H1 (cell line): ENCODE measurements around the gene DOCK1. TPM values are rescaled to one million over a fixed set of nuclear protein-coding genes. Genes with fewer than 3 reads are reported as not detected.

Source experiments
- CTCF ChIA-PET: fragments of 300-600 bp; sonication (Branson Sonifier 250); formaldehyde crosslinking; loops from one replicate; lab custom pipeline; 2021; ENCODE audit not compliant: partially characterized antibody; lab: Charles Lee
- POLR2A ChIA-PET: fragments of 300-600 bp; sonication (Branson Sonifier 250); formaldehyde crosslinking; loops from one replicate; lab custom pipeline; 2021; ENCODE audit warnings: inconsistent platforms; ENCODE audit not compliant: partially characterized antibody; lab: Charles Lee
- DNase-seq, 2 experiments: peaks; one replicate each; pipeline versions ENCODE4 v3.0.0 to v3.0.0-alpha.2; 2010 to 2022; ENCODE audit warnings: low spot score in 2 of 2, low read depth in 1 of 2, mixed read lengths in 1 of 2
- FAIRE-seq: peaks from 2 replicates; lab custom pipeline; 2011; peaks lifted over from hg19 to GRCh38; lab: Jason Lieb, UNC
- H2AFZ ChIP-seq: 2 replicates; pipeline ENCODE4 v1.8.1; 2012; ENCODE audit warnings: low read length, inconsistent platforms
- H2AK5ac ChIP-seq: 2 replicates; pipeline ENCODE4 v1.6.1; 2013; ENCODE audit warnings: low read depth, low read length
- H2BK120ac ChIP-seq: replicated peaks from 2 replicates; pipeline ENCODE3; 2013; ENCODE audit warnings: low read depth, low read length, inconsistent platforms
- H2BK12ac ChIP-seq: 2 replicates; pipeline ENCODE4 v1.6.1; 2013; ENCODE audit warnings: low read depth, low read length
- H2BK15ac ChIP-seq: 2 replicates; pipeline ENCODE4 v1.6.1; 2013; ENCODE audit warnings: low read length
- H2BK20ac ChIP-seq: 2 replicates; pipeline ENCODE4 v1.6.1; 2013; ENCODE audit warnings: low read length
- H2BK5ac ChIP-seq: 2 replicates; pipeline ENCODE4 v1.6.1; 2013; ENCODE audit warnings: low read depth, low read length
- H3K14ac ChIP-seq: 2 replicates; pipeline ENCODE4 v1.6.1; 2013; ENCODE audit warnings: inconsistent platforms; ENCODE audit not compliant: insufficient read length
- H3K18ac ChIP-seq: 2 replicates; pipeline ENCODE4 v1.6.1; 2013; ENCODE audit warnings: low read length; ENCODE audit errors: extremely low read depth
- H3K23ac ChIP-seq: 2 replicates; pipeline ENCODE4 v1.6.1; 2013; ENCODE audit warnings: inconsistent platforms; ENCODE audit not compliant: insufficient read length
- H3K23me2 ChIP-seq: 2 replicates; pipeline ENCODE4 v1.6.1; 2013; ENCODE audit warnings: low read depth, low read length
- H3K27ac ChIP-seq: 2 replicates; pipeline ENCODE4 v1.6.1; 2011; ENCODE audit warnings: low read depth, low read length, inconsistent platforms
- H3K27me3 ChIP-seq, 4 experiments: replicated peaks in 1 of 4; 1 replicate in 1 of 4; 2 replicates in 3 of 4; pipeline versions ENCODE4 v1.6.1 to v1.8.1; 2011 to 2013; ENCODE audit warnings: low read length in 3 of 4, mild to moderate bottlenecking in 3 of 4, inconsistent platforms in 2 of 4, mixed read lengths in 2 of 4, moderate library complexity in 1 of 4; ENCODE audit not compliant: control insufficient read depth in 3 of 4, insufficient read depth in 3 of 4; ENCODE audit errors: extremely low read depth in 1 of 4
- H3K36me3 ChIP-seq, 4 experiments: 2 replicates each; pipeline versions ENCODE4 v1.6.1 to v1.8.1; 2011 to 2013; ENCODE audit warnings: mild to moderate bottlenecking in 4 of 4, low read length in 3 of 4, moderate library complexity in 2 of 4, control low read depth in 1 of 4, inconsistent platforms in 1 of 4; ENCODE audit not compliant: insufficient read depth in 4 of 4, control insufficient read depth in 2 of 4
- H3K4ac ChIP-seq: replicated peaks from 2 replicates; pipeline ENCODE3; 2013; ENCODE audit warnings: low read length, low read depth, mixed read lengths, inconsistent platforms; ENCODE audit not compliant: insufficient read length
- H3K4me1 ChIP-seq, 4 experiments: replicated peaks in 1 of 4; 1 replicate in 1 of 4; 2 replicates in 3 of 4; pipeline versions ENCODE4 v1.6.1 to v1.8.1; 2011 to 2013; ENCODE audit warnings: low read length in 3 of 4, inconsistent platforms in 2 of 4, mixed read lengths in 1 of 4; ENCODE audit not compliant: insufficient read depth in 4 of 4, control insufficient read depth in 3 of 4
- H3K4me2 ChIP-seq, 2 experiments: 2 replicates each; pipeline versions ENCODE4 v1.6.1 to v1.8.1; 2011 to 2013; ENCODE audit warnings: low read depth in 2 of 2, low read length in 2 of 2, control low read depth in 1 of 2, inconsistent platforms in 1 of 2, mild to moderate bottlenecking in 1 of 2; ENCODE audit not compliant: insufficient read depth in 1 of 2
- H3K4me3 ChIP-seq, 4 experiments: fragments of 200-600, 300-600 bp in 1 of 4; sonication (generic), shearing (Covaris generic), sonication (Bioruptor Twin) in 1 of 4; 2 replicates each; pipeline versions ENCODE4 v1.5.1 to v1.8.1; 2011 to 2016; ENCODE audit warnings: low read length in 4 of 4, low read depth in 3 of 4, control low read depth in 2 of 4, inconsistent platforms in 2 of 4, mild to moderate bottlenecking in 2 of 4, mixed read lengths in 1 of 4, moderate library complexity in 1 of 4; ENCODE audit not compliant: insufficient read depth in 2 of 4; ENCODE audit errors: extremely low read depth in 1 of 4
- H3K56ac ChIP-seq: replicated peaks from 2 replicates; pipeline ENCODE3; 2013; ENCODE audit warnings: low read depth, mild to moderate bottlenecking, mixed read lengths, low read length, inconsistent platforms; ENCODE audit not compliant: insufficient read length
- H3K79me1 ChIP-seq: 2 replicates; pipeline ENCODE4 v1.6.1; 2013; ENCODE audit warnings: low read depth, low read length, control low read depth
- H3K79me2 ChIP-seq, 2 experiments: 2 replicates each; pipeline versions ENCODE4 v1.6.1 to v1.8.1; 2012 to 2013; ENCODE audit warnings: low read length in 2 of 2, mild to moderate bottlenecking in 2 of 2, inconsistent platforms in 1 of 2; ENCODE audit not compliant: insufficient read depth in 2 of 2, control insufficient read depth in 1 of 2
- H3K9ac ChIP-seq, 4 experiments: replicated peaks in 1 of 4; 1 replicate in 1 of 4; 2 replicates in 3 of 4; pipeline versions ENCODE4 v1.6.1 to v1.8.1; 2011 to 2013; ENCODE audit warnings: low read depth in 3 of 4, low read length in 3 of 4, control low read depth in 2 of 4, mild to moderate bottlenecking in 2 of 4, moderate library complexity in 2 of 4, inconsistent platforms in 1 of 4; ENCODE audit errors: extremely low read depth in 1 of 4
- H3K9me3 ChIP-seq, 2 experiments: 2 replicates each; pipeline versions ENCODE4 v1.6.1 to v1.8.1; 2012 to 2013; ENCODE audit warnings: mild to moderate bottlenecking in 2 of 2, moderate library complexity in 2 of 2, control low read depth in 1 of 2, inconsistent platforms in 1 of 2, low read depth in 1 of 2, low read length in 1 of 2, mixed read lengths in 1 of 2; ENCODE audit not compliant: insufficient read depth in 2 of 2
- H4K20me1 ChIP-seq, 2 experiments: replicated peaks in 1 of 2; 2 replicates each; pipeline versions ENCODE3 to v1.8.1; 2011 to 2013; ENCODE audit warnings: inconsistent platforms in 2 of 2, low read length in 2 of 2, mild to moderate bottlenecking in 1 of 2; ENCODE audit not compliant: insufficient read depth in 2 of 2, control insufficient read depth in 1 of 2
- H4K5ac ChIP-seq: 2 replicates; pipeline ENCODE4 v1.6.1; 2013; ENCODE audit warnings: low read length, low read depth, mixed read lengths, inconsistent platforms; ENCODE audit not compliant: insufficient read length
- H4K8ac ChIP-seq: 2 replicates; pipeline ENCODE4 v1.8.0; 2013; ENCODE audit warnings: mild to moderate bottlenecking, moderate library complexity, low read length, inconsistent platforms; ENCODE audit not compliant: insufficient read depth; ENCODE audit errors: extremely low read depth
- H4K91ac ChIP-seq: replicated peaks from 2 replicates; pipeline ENCODE3; 2013; ENCODE audit warnings: low read length, mixed read lengths, inconsistent platforms; ENCODE audit not compliant: insufficient read length
- ATF2 ChIP-seq: IDR thresholded peaks from 2 replicates; pipeline ENCODE4 v1.6.1; 2012; ENCODE audit warnings: low read length, inconsistent platforms
- KDM1A ChIP-seq: fragments of 200-600, 300-600 bp; sonication (generic); IDR thresholded peaks from 2 replicates; pipeline ENCODE4 v1.7.1; 2016; ENCODE audit warnings: mild to moderate bottlenecking, low read length, borderline replicate concordance
- KDM4A ChIP-seq: IDR thresholded peaks from one replicate; pipeline ENCODE4 v1.7.1; 2012; ENCODE audit warnings: low read depth, mild to moderate bottlenecking, moderate library complexity, low read length, inconsistent platforms; ENCODE audit not compliant: severe bottlenecking
- RXRA ChIP-seq: IDR thresholded peaks from 2 replicates; pipeline ENCODE4 v1.6.1; 2011; ENCODE audit warnings: low read depth, mild to moderate bottlenecking, low read length, moderate library complexity; ENCODE audit not compliant: insufficient read depth
- SRF ChIP-seq: IDR thresholded peaks from 2 replicates; pipeline ENCODE4 v1.6.1; 2011; ENCODE audit warnings: mild to moderate bottlenecking, low read depth, low read length, moderate library complexity
- TAF7 ChIP-seq: optimal IDR thresholded peaks from 2 replicates; pipeline ENCODE3; 2011; ENCODE audit warnings: low read depth, mild to moderate bottlenecking, inconsistent platforms, low read length, moderate library complexity, borderline replicate concordance
- WGBS, 2 experiments: shearing (Covaris generic) in 1 of 2; methylation state at CpG; one replicate each; pipeline versions ENCODE4 v1.1.6 to v1.1.7; 2013 to 2015; ENCODE audit warnings: low lambda C conversion rate in 2 of 2, mixed read lengths in 2 of 2, inconsistent platforms in 1 of 2, low coverage in 1 of 2, missing lambda C conversion rate in 1 of 2; ENCODE audit not compliant: insufficient replicate concordance in 2 of 2, insufficient coverage in 1 of 2, insufficient read length in 1 of 2; ENCODE audit errors: extremely low coverage in 1 of 2, missing lambda C conversion rate in 1 of 2; 5-methylcytosine and 5-hydroxymethylcytosine counted together
- polyA plus RNA-seq, 7 experiments: library from polyadenylated mRNA; depleted of rRNA in 3 of 7; stranded (reverse) in 5 of 7; unstranded in 2 of 7; fragments of >200 nt in 5 of 7; fragments of 200-250 nt in 2 of 7; gene quantifications; 1 replicate in 5 of 7; 2 replicates in 1 of 7; 4 replicates in 1 of 7; pipeline versions ENCODE4 v1.2.1 to v1.2.3, GENCODE V29; 2011 to 2013; ENCODE audit warnings: missing spikeins in 2 of 7, mixed read lengths in 2 of 7
- total RNA-seq: library from RNA; stranded (reverse); fragmentation: NEBNext Ultra II Directional; extraction: Animal tissue kit (Norgen Biotek cat#: 25700); gene quantifications from 2 replicates; pipeline ENCODE4 v1.2.1, GENCODE V29; 2021

The DOCK1 gene
- total and polyA plus RNA-seq, 2 of the 8 experiments (the other 6 are each of a cell fraction or from before 2014, with no cell fraction given), result 11.6 to 53.0 TPM

GRCh38 chr10:127153181-127153580, 248.0 kb downstream of the DOCK1 start:
- peaks cover 4 to 20% (median 13%) of the 10 kb centered on the region in 4 experiments for H3K4me1 ChIP-seq
- H4K8ac ChIP-seq, result no peak overlapping the region
- H2BK5ac ChIP-seq, result no peak overlapping the region
- no peak overlapping the region for H3K18ac ChIP-seq
- H3K79me2 ChIP-seq, result no peaks in the 10 kb centered on the region
- no peaks in the 10 kb centered on the region for H3K27me3 ChIP-seq
- H4K91ac ChIP-seq, result no peak overlapping the region
- H2BK12ac ChIP-seq, result no peak overlapping the region
- no peak for TF ChIP-seq SRF
- TF ChIP-seq TAF7, result no peak
- TF ChIP-seq KDM1A, result no peak
- no peak for TF ChIP-seq RXRA
- TF ChIP-seq ATF2, result no peak
- no peak for TF ChIP-seq KDM4A
- H2BK20ac ChIP-seq, result no peak overlapping the region
- 0 out of 2 replicates have a peak, but pooled peaks cover 3% of the 10 kb centered on the region for H3K79me1 ChIP-seq
- no peak overlapping the region for H3K9ac ChIP-seq
- no peak overlapping the region for H2AFZ ChIP-seq
- ChIA-PET CTCF (interaction anchor here (1.5 kb wide), 1 partner anchor 10 kb away, joined by 6 read pairs; no protein-coding TSS in a partner anchor), POLR2A (no interaction called here)
- no peak overlapping the region for H2BK120ac ChIP-seq
- no peaks in the 10 kb centered on the region for H3K36me3 ChIP-seq
- no peak overlapping the region for H3K4me2 ChIP-seq
- WGBS, 2 experiments, result 91% methylated on average over 4 of the region's 4 CpGs; no CpG with 5 or more reads in 1 of the 2 experiments
- H3K56ac ChIP-seq, result no peak overlapping the region
- H3K4ac ChIP-seq, result no peak overlapping the region
- DNase-seq (no peak), FAIRE-seq (no peak)
- H4K20me1 ChIP-seq, result peaks cover 1 to 9% of the 10 kb centered on the region in 2 experiments
- no peak overlapping the region for H3K23ac ChIP-seq
- H3K9me3 ChIP-seq, result no peaks in the 10 kb centered on the region
- no peak overlapping the region for H2BK15ac ChIP-seq
- H4K5ac ChIP-seq, result no peak overlapping the region
- H3K27ac ChIP-seq, result no peak overlapping the region
- H3K14ac ChIP-seq, result no peak overlapping the region
- H2AK5ac ChIP-seq, result no peak overlapping the region
- H3K4me3 ChIP-seq, result no peak overlapping the region
- H3K23me2 ChIP-seq, result no peaks in the 10 kb centered on the region
